NOMO-1 (cell line): Measurements from ENCODE around the gene BBS1.

ENCODE experiments used
- DNase-seq, 2 experiments: peaks; one replicate each; lab custom pipeline; 2025; ENCODE audit not compliant: unreplicated experiment in 2 of 2; lab: John Stamatoyannopoulos, UW

The BBS1 gene

DNA sequence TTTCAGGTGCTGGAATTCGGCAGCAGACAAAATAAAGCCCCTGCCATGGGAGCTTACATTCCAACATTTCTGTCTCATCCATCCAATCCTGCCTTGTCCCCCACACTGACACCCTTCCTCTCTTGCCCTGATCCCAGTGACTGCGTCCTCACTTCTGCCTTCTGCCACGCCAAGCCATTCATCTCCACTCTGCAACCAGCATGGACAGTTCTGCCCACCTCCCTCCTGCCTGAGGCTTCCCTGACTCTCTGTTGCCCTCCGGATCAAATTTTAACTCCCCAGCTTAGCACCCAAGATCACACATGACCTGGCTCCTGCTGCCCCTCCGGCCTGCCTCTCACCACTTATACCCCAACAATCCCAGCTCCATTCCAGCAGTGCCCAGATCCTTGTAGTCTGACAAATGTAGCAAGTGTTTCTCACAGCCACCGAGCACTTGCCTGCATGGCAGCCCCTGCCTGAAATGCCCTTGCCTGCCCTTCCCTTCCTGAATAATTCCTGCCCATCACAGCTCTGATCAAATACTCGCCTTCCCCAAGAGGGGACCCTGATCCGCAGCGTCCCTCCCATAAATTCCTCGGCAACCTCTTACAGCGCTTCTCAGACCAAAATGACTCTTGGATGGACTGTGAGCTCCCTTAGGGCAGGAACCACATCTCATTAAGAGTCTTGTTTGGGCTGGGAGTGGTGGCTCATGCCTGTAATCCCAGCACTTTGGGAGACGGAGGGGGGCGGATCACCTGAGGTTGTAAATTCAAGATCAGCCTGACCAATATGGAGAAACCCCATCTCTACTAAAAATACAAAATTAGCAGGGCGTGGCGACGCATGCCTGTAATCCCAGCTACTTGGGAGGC, 38.6 kb downstream of the BBS1 start:
- no peak for DNase-seq

DNA sequence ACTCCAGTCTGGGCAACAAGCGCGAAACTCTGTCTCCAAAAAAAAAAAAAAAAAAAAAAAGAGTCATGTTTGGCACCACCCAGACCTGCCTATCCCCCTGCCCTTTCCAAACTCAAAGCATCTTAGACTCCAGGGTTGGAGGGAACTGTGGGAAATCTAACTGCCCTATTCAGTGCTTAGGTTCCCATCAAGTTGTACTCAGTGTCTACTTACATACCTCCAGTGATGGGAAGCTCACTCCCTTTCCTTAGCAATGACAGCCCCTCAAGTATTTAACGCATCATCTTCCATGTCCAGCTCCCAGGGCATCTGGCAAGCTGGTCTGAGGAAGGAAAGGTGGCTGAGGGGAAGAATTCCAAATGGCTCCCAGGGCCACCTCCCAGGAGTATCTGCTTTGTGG, 39.3 kb downstream of the BBS1 start:
- DNase-seq, result no peak

DNA sequence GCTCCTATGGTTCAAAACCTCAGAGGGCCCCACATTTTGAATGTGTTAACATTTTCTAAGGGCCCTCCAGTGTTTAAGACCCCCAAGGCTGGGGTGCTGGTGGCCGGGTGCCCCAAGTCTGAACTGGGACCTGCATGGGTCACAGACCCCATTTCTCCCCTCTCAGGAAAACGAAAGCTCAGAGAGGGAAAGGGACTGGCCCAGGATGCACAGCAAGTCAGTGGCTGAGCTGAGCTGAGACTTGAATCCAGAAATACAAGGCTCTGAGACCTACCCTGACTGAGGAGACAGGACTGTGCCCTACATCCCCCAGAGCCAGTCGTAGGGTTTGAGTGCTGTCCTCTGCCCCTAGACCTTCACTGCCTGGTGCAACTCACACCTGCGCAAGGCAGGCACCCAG, 40.5 kb downstream of the BBS1 start:
- no peak for DNase-seq

DNA sequence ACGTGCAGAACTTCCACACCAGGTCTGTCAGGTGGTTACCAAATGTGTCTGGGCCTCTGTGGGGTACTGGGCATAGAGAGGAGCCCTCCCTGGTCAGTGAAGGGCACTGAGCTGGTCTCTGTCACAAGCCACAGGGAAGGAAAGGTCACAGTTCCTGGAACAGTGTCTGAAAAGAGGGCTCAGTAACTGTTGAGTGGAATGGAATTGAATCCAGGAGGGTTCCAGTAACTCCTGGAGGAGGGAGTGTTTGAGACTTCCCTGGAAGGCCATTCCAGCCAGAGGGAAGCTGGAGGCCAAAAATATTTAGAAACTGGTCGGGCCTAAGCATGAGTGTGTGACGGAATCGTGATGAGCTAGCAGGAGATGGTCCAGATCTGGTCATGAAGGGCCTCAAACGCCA, 44.2 kb downstream of the BBS1 start:
- no peak for DNase-seq

DNA sequence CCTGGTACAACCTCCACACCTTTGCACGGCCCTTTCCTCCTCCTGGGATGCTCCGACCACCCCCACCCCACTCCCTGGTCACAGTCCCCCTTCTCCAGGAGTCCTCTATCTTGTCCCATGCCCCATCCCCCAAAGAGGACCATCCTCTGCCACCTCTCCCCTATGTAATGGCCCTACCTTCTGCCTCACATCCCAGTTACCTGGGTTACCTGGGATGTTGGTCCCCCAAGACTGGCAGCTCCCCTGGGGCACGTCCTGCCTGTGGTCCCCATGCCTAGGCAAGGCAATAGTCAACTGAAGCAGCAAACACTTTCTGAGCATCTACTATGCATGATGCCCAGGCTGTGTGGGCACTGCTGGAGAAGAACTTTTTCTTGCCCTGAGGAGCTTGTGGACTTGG, 45.0 kb downstream of the BBS1 start:
- no peak for DNase-seq

DNA sequence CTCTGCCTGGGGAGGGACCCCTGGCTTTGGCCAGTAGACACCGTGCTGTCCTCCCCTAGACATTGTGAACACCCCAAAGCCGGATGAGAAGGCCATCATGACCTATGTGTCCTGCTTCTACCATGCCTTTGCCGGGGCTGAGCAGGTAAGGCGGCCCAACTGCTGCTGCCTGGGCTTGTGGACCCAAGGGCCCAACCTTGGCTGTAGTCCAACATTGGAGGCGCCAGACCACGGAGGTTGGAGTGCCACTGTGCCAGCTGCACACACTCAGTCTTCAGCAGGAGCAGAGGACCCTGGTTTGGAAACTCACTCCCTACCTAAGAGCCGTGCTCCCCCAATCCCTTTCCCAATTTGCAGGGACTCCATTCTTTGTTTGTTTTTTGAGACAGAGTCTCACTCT, 45.7 kb downstream of the BBS1 start:
- DNase-seq, result no peak

DNA sequence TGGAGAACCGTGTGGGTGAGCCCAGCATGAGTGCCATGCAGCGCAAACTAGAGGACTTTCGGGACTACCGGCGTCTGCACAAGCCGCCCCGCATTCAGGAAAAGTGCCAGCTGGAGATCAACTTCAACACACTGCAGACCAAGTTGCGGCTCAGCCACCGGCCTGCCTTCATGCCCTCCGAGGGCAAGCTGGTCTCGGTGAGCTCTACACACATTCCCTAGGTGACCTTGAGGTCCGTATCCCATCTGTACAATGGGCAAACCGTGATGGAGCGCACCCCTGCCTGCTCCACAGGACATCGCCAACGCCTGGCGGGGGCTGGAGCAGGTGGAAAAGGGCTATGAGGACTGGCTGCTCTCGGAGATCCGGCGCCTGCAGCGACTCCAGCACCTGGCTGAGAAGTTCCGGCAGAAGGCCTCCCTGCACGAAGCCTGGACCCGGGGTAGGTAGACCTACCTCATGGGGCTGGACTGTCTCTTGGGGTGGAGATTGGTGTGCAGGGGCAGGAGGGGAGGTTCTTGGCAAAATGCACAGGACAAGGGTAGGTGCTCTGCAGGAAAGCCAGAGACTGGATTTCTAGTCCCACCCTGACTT, 47.4 kb downstream of the BBS1 start:
- DNase-seq, result no peak

DNA sequence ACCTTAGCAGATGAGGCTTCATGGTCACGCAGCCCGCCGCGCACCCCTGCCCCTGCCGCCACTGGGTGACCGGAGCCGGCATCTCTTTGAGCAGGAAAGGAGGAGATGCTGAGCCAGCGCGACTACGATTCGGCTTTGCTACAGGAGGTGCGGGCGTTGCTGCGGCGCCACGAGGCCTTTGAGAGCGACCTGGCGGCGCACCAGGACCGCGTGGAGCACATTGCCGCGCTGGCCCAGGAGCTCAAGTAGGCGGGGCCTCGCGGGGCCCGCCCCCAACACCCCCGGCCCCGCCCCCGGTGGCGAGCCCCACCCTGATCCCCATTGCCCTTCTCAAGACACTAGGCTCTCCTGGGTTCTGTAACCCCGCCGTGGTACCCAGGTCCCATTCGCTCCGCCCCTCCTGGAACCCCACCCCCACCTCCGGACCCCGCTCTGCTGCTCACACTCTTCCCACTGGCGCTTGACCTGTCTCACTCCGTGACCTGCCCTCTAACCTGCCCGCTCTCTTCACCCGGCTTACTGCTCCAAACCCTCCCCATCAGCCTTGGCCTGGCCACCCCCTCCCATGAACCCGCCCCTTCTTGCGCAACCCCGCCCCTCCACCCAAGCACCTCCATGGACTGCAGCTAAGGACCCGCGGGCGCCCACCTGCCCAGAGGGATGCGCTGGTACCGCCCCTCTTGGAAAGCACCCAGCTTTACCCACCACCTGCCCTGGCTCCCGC, 48.9 kb downstream of the BBS1 start:
- DNase-seq, result no peak

DNA sequence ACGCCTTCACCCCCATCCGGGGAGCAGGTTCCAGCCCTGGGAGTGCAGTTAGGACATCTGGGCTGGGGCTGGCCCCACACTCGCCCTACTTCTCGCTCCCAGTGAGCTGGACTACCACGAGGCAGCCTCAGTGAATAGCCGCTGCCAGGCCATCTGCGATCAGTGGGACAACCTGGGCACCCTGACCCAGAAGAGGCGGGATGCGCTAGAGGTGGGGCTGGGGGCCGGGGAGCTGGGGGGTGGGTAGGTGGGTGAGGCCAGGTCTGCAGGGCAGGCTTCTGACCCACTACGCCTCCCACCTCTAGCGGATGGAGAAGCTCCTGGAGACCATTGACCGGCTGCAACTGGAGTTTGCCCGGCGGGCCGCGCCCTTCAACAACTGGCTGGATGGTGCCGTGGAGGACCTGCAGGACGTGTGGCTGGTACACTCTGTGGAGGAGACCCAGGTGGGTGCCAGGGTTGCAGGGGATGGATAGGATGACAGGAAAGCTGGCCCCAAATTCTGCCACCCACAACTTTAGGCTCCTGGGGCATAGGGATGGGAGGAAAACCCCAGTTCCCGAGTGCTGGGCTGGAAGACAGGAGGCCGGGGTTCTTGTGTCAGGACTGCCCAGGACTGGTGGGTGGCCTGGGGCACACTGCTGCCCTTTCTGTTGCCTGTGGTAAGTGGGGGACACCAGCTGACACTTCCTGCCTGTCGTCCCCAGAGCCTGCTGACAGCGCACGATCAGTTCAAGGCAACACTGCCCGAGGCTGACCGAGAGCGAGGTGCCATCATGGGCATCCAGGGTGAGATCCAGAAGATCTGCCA, 49.6 kb downstream of the BBS1 start:
- DNase-seq, result no peak

DNA sequence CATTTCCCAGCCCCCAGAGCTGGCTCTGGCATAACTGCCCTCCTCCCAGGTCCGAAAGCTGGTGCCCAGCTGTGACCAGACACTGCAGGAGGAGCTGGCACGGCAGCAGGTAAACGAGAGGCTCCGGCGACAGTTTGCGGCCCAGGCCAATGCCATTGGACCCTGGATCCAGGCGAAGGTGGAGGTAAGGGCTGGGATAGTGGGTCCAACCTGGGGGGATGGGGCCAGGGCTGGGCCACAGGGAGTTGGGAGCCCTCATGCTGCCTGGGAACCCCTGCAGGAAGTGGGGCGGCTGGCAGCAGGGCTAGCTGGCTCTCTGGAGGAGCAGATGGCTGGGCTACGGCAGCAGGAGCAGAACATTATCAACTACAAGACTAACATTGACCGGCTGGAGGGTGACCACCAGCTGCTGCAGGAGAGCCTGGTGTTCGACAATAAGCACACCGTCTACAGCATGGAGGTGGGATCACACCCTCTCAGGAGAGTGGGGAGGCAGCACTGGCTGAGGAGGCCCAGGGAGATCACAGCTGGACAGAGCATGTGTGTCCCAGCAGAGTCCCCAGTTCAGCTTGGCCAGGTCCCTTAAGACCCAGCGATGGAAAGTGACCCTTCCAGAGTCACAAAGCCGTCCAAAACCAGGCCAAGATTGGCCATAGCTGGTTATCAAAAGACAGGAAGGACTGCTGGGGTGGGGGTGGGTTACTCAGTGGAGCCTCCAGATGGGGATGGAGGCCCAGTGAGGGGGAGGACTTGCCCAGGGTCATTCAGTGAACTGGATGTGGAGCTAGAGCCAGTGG, 50.9 kb downstream of the BBS1 start:
- no peak for DNase-seq

DNA sequence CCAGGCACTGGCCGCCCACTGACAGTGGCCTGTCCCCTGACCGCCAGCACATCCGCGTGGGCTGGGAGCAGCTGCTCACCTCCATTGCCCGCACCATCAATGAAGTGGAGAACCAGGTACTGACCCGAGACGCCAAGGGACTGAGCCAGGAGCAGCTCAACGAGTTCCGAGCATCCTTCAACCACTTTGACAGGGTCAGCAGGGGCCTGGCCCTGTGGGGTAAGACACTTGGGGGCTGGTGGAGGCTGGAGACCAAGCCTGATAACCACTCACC, 51.5 kb downstream of the BBS1 start:
- no peak for DNase-seq

DNA sequence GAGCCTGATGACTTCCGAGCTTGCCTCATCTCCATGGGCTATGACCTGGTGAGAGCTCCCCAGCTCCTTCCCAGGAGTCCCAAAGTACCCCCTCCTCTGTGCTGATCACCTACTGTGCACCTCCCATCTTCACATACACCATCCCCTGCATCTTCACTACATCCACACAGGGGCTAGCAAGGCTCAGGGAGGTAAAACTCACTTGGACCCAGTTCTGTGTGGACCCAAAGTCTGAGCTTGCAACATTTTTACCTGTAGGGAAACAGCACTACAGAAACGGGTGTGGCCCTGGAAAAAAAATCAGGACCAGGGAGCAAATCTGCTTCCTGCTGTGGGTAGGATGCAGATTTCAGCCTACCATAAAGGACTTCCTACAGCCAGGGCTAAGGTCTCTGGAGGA, 51.8 kb downstream of the BBS1 start:
- no peak for DNase-seq

DNA sequence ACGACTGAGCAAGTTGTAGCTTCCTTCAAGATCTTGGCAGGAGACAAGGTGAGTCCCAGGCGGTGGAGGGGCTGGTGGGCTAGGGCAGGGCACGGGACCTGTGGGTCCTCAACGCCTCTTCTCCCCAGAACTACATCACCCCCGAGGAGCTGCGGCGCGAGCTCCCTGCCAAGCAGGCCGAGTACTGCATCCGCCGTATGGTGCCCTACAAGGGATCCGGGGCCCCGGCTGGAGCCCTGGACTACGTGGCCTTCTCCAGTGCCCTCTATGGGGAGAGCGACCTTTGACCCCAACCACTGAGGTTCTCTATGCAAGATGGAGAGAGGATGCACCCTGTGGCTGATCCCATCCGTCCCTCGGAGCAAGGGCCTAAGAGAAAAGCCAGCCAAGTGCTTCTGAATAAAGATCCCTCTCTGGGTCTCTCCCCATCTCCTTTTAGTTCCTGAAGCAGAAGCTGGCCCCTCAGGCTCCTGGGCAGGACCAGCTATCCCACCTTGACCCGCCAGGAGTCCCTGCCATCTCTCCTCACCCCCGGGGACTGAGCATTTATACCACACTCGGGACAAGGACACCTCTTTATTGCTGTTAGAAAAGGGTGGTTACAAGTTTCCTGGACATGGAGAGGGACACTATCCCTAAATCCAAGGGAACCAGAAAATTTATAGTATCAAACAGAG, 52.6 kb downstream of the BBS1 start:
- no peak for DNase-seq

DNA sequence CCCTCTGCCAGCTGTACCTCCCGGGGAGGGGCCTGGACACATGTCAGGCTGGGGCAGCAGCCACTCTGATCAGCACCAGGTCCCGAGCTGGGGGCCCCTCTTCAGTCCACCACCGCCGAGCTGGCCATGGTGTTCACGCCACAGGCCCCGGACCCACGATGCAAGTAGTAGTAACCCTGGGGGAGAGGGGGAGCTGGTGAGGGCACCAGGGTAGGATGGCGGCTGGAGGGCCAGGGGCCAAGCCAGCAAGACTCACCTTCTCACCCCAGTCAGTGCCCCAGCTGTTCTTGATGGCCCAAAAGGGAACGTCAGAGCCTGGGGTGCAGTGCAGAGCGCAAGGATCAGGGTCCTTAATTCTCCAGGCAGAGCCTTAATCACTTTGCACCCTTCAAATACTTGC, 53.4 kb downstream of the BBS1 start:
- no peak for DNase-seq

DNA sequence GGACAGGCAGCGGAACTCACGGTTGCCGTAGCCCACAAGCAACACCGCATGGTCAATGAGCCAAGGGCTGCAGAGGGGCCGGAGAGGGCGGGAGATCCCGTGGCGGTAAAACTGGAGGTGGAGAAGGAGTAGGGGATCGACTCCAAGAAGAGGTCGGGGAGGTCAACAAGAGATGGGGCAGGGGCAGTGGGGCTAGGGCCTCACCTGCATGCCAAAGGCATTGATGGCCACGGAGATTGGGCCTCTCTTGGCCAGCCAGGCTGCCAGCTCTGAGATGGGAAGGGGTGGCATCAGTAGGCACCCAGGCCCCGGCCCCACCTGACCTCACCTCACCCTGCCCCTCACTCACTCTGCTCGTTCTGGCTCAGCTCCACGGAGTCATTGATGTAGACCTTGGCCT, 54.1 kb downstream of the BBS1 start:
- DNase-seq, result no peak

DNA sequence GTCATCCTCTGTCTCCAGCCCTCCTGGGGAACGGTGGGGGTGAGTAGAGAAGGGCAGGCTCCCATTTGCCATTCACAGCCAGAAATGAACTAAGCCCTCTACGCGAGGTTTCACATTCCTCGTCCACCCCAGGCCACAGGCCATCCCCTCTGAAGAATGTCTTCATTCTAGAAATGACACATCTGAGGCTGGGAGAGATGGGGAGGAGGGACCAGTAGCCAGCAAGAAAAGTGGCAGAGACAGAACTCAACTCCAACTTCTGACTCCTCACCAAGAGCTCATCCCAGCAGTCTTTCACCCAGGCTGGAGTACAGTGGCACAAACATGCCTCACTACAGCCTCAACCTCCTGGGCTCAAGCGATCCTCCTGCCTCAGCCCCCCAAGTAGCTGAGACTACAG, 54.5 kb downstream of the BBS1 start:
- DNase-seq, result no peak

DNA sequence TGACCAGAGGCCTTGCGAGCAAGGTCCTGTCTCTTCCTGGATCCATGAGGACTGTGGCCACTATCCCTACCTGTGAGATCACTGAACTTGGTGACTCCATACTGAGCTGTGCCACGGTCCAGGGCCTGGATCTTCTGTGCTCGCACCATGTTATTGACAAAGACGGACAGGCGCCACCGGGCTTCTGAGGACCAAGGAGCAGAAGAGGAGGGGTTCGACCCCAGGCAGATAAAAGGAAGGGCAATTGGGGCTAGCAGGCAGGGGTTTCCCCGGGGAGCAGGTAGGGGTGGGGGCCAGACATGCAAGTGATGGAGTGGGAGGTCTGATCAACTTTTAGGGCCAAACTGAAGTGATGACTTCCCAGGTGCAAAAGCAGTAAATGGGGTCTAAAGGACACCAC, 55.8 kb downstream of the BBS1 start:
- no peak for DNase-seq

DNA sequence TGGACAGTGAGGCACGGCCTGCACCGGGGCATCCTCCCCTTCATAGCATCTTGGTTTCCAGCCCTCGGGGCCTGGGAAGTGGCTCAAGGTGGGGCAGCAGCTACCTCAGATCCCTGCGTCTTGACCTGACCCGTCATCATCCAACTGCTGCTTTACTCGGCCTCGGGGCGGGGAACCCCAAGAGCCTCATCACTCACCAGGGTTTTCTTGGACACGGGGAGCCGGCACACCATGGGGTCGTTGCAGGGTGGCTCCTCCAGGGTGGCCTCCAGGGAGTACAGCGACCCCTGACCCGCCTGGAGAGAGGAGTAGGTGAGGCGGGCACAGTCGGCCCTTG, 57.3 kb downstream of the BBS1 start:
- no peak for DNase-seq

DNA sequence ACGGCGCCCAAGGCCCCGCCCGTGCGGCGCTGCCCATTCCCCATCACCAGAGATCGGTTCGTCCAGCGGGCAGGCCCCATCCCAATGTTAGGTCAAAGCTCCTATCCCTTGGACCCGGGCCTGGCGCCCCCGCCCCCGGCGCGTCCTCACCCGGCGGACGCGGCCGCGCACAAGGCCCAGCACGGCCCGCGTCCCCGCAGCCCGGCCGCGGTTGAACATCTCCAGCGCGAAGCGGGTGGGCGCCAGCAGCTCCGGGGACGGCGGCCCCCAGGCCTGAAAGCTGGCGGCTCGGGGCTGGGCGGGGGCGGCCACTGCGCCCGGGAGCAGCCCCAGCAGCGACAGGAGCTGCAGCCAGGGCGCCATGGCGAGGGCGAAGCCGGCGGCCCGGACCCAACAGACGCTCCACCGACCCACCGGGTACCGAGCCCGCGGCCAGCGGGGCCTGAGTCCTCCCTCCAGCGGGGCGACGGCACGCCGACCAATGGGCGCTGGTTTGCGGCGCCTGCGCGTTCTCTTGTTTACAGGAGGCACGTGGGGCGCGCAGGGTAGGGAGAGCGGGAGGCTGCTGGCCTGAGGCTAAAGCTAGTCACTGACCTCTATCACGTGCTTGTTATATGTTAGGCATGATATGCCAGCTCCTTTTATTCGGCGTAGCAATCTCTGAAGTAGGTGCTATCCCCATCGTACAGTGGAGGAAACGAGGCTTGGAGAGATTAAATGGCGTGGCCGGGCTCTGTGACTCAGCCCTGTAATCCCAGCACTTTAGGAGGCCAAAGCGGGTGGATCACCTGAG, 57.9 kb downstream of the BBS1 start, which contains the start of gene CTSF:
TSS of gene CTSF (minus strand) at position 483 of the 793 bp plus-strand sequence. CDS start at position 363, 120 bp downstream.
- DNase-seq, result peak; percentile 36 to 40
